H1 (cell line): Measurements from ENCODE around the gene PKD2.

ENCODE experiments used
- POLR2A ChIP-seq, 2 experiments: IDR thresholded peaks; 1 replicate in 1 of 2; 2 replicates in 1 of 2; pipeline ENCODE4 v1.6.1; 2011; ENCODE audit warnings: low read depth in 2 of 2, low read length in 2 of 2, mild to moderate bottlenecking in 2 of 2; ENCODE audit errors: control extremely low read depth in 1 of 2
- RFX5 ChIP-seq: IDR thresholded peaks from 2 replicates; pipeline ENCODE4 v1.6.1; 2011; ENCODE audit warnings: low read depth, low read length, improper control_type of control experiment, borderline replicate concordance

DNA sequence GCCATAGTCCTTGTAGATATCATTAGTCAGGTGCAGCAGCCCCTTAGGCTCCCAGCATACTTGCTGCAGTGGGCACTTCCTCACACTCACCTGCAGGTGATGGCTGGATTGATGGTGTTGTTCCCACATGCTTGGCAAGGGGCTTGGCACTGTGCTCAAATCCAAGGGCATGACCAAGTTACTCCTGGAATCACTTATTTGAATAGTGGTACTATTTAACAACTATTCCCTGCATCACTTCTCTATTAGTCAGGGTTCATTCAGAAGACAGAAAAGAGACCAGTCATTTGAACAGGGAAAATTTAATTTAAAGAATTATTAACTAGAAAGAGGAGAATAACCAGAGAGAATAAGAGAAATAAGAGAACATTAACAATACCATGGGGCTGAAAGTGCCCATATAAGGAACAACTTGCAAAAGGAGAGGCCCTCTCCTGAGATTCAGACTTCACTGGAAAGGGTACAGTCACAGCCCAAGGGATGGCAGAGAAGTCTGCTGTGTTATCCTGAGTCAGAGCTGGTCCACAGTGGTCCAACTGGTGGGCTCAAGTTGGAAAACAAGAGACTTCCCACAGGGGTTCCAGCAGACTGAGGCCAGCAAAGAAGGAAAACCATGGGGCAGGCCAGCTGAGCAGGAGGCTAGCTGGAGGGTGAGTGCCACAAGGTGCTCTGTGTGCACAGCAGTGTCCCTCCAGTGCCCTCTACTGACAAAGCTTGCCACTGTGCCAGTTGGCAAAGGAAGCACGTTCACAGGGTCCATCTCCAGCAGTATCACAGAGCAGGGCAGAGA is 22.1 kb upstream of the PKD2 start:
- no peak for TF ChIP-seq RFX5
- TF ChIP-seq POLR2A (IDR thresholded peaks at IDR 0.05; ENCODE audit: control extremely low read depth in 1 of 2, low read depth in 2 of 2, low read length in 2 of 2), result no peak
